ENCODE results near the gene VN1R5.

Gene VN1R5

GRCh38 chr1:247299723-247300381 is 44.0 kb downstream of the VN1R5 start:
- no peak for DNase-seq (ENCODE audit: low read depth in 2 of 2, low spot score in 1 of 2)

GRCh38 chr1:247300491-247301175 is 44.8 kb downstream of the VN1R5 start:
- no peak for DNase-seq (ENCODE audit: low read depth in 2 of 2, low spot score in 1 of 2)

GRCh38 chr1:247301176-247301540 is 45.3 kb downstream of the VN1R5 start:
- DNase-seq (ENCODE audit: low read depth in 2 of 2, low spot score in 1 of 2), result no peak

GRCh38 chr1:247303216-247303615 is 47.3 kb downstream of the VN1R5 start:
- no peak for DNase-seq (ENCODE audit: low read depth in 2 of 2, low spot score in 1 of 2)

GRCh38 chr1:247304031-247304430 is 48.2 kb downstream of the VN1R5 start:
- DNase-seq (ENCODE audit: low read depth in 2 of 2, low spot score in 1 of 2), result no peak
